GM06990 (cell line): ENCODE results near the gene MAP2K7.
"Not testable (repeated sequence)": the region's sequence is repeated elsewhere in the genome, so short reads cannot be mapped to it uniquely, and the experiment has no call there.

Source experiments
- DNase-seq: peaks from one replicate; pipeline ENCODE4 v3.0.0-alpha.2; 2011; ENCODE audit not compliant: insufficient read length; ENCODE audit errors: extremely low read depth
- H3K27me3 ChIP-seq: replicated peaks from 2 replicates; pipeline ENCODE4 v1.6.0; 2011; ENCODE audit warnings: low read length; ENCODE audit not compliant: control insufficient read depth, insufficient read depth
- H3K36me3 ChIP-seq: 2 replicates; pipeline ENCODE4 v1.5.1; 2011; ENCODE audit warnings: low read length; ENCODE audit not compliant: control insufficient read depth, insufficient read depth
- H3K4me3 ChIP-seq: replicated peaks from 2 replicates; pipeline ENCODE4 v1.5.1; 2011; ENCODE audit warnings: low read depth, mild to moderate bottlenecking, control low read depth, low read length
- CTCF ChIP-seq: IDR thresholded peaks from 2 replicates; pipeline ENCODE4 v1.5.1; 2011; ENCODE audit warnings: low read length, control low read depth, mild to moderate bottlenecking, inconsistent platforms; ENCODE audit not compliant: insufficient read depth, poor library complexity, severe bottlenecking

MAP2K7 gene

DNA sequence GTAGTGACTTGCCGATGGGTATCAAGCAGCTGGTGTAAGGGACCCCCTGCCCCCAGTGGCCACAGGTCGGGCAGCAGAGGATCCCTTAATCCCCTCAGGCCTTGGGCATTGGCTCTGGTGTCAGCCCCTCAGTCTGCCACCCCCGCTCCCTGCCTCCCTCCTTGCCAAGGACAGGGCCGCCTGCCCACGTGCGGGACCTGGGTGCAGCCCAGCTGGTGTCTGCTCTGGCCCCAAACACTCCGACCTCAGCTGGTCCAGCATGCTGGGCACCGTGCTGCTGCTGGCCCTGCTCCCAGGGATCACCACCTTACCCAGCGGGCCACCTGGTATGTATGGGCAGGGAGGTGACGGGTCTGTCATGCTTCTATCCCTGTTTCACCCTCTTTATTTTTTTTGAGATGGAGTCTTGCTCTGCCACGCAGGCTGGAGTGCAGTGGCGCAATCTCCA, 10.9 kb downstream of the MAP2K7 start, which contains the start of gene TGFBR3L:
Gene TGFBR3L (plus strand): TSS at position 233 of the 448 bp plus-strand sequence.
- peaks cover 7% of the 10 kb centered on the region for H3K36me3 ChIP-seq
- peak; percentile 18 for DNase-seq
- no peak for TF ChIP-seq CTCF
- H3K27me3 ChIP-seq, result no peaks in the 10 kb centered on the region; the same call in none of the 2 replicates
- H3K4me3 ChIP-seq, result no peak within 1 kb of the TSS

DNA sequence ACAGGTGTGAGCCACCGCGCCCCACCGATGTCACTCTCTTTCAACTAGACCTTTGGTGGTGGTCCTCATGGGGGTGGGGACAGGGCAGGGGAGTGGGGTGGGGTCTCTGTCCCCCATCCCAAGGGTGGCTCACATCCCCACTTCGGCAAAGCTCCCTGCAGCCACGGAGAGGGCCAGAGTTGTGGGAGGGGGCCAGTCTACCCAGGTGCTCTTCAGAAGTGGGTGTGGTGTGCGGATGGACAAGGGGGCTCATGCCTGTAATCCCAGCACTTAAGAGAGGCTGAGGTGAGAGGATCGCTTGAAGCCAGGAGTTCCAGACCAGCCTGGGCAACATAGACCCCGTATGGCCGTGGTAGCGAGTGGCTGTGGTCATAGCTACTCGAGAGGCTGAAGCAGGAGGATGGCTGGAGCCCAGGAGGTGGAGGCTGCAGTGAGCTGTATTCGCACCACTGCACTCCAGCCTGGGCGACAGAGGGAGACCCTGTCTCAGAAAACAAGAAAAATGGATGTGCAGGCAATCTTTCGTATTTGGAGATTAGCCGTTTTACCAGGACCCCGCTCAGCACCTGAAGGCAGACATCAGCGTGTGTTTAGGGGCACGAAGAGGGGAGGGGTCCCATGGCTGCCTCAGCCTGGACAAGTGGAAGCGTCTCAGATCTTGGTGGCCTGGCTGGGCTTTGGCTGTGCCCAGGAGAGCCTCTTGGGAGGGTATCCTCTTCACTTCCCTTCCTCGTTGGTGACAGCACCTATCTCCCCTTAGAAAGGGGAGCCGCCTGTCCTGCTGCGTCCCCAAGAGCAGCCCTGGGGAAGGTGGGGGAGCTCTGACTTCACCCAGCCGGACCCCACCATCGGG, 11.8 kb downstream of the MAP2K7 start:
- no peaks in the 10 kb centered on the region; the same call in none of the 2 replicates for H3K27me3 ChIP-seq
- peaks cover 7% of the 10 kb centered on the region for H3K36me3 ChIP-seq
- H3K4me3 ChIP-seq, result peak overlapping the region; percentile 53
- TF ChIP-seq CTCF, result no peak
- DNase-seq, result no peak

GRCh38 chr19:7916103-7916954, 12.7 kb downstream of the MAP2K7 start:
- TF ChIP-seq CTCF, result peak; percentile 0
- DNase-seq, result peak; percentile 59
- H3K27me3 ChIP-seq, result no peaks in the 10 kb centered on the region; the same call in none of the 2 replicates
- peaks cover 5% of the 10 kb centered on the region for H3K36me3 ChIP-seq
- peak overlapping the region; percentile 53 for H3K4me3 ChIP-seq

- TF ChIP-seq CTCF, result no peak
- no peaks in the 10 kb centered on the region; the same call in none of the 2 replicates for H3K27me3 ChIP-seq
- peaks cover 1% of the 10 kb centered on the region for H3K36me3 ChIP-seq
- H3K4me3 ChIP-seq, result peak overlapping the region; percentile 43
- no peak for DNase-seq
These were observed 13.2 kb downstream of the MAP2K7 start for GRCh38 chr19:7916955-7917266.

DNA sequence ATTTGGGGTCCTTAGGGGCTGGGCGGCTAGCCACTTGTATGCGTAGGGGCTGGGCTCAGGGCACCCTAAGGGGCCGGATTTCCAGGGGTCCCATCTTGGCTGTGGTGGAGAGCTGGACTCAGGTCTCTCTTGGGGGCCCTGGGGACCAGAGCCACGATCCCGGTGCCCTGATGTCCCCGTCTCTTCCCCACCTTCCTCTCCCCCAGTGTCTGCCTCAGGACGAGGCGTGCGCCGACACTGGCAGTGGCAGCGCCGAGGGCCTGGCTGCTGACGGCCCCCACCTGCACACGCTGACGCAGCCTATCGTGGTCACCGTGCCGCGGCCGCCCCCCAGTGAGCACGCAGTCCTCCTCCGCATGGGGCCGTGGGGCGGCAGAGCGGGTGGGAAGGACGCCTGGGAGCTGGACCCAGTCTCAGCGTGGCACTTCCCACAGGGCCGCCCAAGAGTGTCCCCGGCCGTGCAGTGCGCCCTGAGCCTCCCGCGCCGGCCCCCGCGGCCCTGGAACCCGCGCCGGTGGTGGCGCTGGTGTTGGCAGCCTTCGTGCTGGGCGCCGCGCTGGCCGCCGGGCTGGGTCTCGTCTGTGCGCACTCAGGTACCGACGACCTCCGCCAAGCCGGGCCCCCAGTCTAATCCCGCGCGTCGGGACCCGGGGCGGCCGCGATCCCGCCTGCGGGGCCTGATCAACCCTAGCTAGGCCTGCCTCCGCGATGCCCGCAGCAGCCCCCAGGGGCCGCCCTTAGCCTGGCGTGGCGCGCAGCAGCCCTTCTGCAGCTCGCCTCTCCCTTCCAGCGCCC, 13.8 kb downstream of the MAP2K7 start:
- Histone ChIP-seq H3K27me3 (no peaks in the 10 kb centered on the region; the same call in none of the 2 replicates), H3K4me3 (peak overlapping the region; percentile 43), H3K36me3 (peaks cover 1% of the 10 kb centered on the region)
- TF ChIP-seq CTCF, result peak; percentile 61
- peak; percentile 72 for DNase-seq

DNA sequence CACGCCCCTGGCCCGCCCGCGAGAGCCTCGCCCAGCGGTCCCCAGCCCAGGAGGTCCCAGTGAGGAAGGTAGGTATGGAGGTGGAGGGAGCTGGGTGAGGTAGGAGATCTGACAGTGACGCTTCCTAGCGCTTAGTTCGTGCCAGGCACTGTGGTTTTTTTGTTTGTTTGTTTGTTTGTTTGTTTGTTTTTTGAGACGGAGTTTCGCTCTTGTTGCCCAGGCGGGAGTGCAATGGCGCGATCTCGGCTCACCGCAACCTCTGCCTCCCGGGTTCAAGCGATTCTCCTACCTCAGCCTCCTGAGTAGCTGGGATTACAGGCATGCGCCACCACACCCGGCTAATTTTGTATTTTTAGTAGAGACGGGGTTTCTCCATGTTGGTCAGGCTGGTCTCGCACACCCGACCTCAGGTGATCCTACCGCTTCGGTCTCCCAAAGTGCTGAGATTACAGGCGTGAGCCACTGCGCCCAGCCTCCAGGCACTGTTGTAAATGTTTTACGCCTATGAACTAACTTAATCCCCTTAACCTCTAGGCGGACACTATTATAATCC, 14.5 kb downstream of the MAP2K7 start:
- H3K27me3 ChIP-seq, H3K36me3 ChIP-seq, DNase-seq, H3K4me3 ChIP-seq: not testable (repeated sequence)
